Erythroblast (primary cell): ENCODE measurements around the gene CUBN.

Experiments
- GATA1 ChIP-seq: IDR thresholded peaks from 2 replicates; pipeline ENCODE4 v1.6.1; 2011; ENCODE audit warnings: low read depth, mild to moderate bottlenecking, control low read depth, low read length, moderate library complexity
- POLR2A ChIP-seq: IDR thresholded peaks from 2 replicates; pipeline ENCODE4 v1.6.1; 2011; ENCODE audit warnings: mild to moderate bottlenecking, low read length

- TF ChIP-seq POLR2A (no peak), GATA1 (no peak)
Observed at GRCh38 chr10:17134737-17135260, 5.2 kb upstream of the CUBN start.
